ENCODE results near the gene KCNN4.

Gene KCNN4

DNA sequence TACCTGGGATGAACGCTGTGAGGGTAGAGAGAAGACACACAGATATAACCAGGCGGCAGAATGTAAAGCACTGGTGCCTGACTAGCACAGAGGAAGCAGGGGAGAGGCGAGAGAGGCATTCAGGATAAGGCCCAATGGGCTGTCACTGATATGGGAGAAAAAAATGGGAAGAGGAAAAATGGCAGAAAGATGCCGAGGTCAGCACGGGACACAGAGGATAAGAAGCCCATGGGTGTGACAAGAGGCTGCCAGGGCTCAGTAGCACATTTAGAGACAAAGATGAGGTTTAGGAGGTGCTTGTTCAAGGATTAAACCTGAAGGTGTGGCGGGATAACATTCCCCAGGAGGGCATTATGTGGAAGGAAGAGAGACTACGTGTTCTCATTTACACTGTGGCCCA is 31.6 kb downstream of the KCNN4 start:
- H3K27ac ChIP-seq = no peak overlapping the region

GRCh38 chr19:43748685-43749084 is 32.1 kb downstream of the KCNN4 start:
- H3K27ac ChIP-seq = no peak overlapping the region

More for the DNA sequence above, 31.6 kb downstream of the KCNN4 start:
- no peak for TF ChIP-seq ZFX (IDR thresholded peaks at IDR 0.05; ENCODE audit: borderline replicate concordance)
- TF ChIP-seq, protein P1, sequence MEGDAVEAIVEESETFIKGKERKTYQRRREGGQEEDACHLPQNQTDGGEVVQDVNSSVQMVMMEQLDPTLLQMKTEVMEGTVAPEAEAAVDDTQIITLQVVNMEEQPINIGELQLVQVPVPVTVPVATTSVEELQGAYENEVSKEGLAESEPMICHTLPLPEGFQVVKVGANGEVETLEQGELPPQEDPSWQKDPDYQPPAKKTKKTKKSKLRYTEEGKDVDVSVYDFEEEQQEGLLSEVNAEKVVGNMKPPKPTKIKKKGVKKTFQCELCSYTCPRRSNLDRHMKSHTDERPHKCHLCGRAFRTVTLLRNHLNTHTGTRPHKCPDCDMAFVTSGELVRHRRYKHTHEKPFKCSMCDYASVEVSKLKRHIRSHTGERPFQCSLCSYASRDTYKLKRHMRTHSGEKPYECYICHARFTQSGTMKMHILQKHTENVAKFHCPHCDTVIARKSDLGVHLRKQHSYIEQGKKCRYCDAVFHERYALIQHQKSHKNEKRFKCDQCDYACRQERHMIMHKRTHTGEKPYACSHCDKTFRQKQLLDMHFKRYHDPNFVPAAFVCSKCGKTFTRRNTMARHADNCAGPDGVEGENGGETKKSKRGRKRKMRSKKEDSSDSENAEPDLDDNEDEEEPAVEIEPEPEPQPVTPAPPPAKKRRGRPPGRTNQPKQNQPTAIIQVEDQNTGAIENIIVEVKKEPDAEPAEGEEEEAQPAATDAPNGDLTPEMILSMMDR (IDR thresholded peaks at IDR 0.05) = no peak

DNA sequence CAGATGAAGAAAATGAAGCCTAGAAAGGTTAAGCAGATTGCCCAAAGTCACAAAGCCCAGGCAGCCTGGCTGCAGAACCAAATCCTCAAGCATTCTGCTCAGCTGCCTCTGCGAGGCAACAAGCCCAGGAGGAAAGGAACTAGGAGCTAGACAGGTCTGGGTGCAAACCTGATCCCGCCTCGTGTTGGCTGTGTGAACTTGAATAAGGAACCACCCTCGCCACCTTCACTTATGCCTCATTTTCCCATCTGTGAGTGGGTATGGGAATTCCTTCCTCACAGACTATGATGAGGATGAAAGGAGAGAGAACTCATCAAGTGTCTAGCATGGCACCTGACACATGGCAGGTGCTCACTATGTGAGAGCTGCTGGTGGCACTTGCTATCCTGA is 32.6 kb downstream of the KCNN4 start:
- TF ChIP-seq, protein P1 (IDR thresholded peaks at IDR 0.05) = no peak
- TF ChIP-seq ZFX (IDR thresholded peaks at IDR 0.05; ENCODE audit: borderline replicate concordance) = no peak
- no peak overlapping the region for H3K27ac ChIP-seq

More at GRCh38 chr19:43748685-43749084, 32.1 kb downstream of the KCNN4 start:
- TF ChIP-seq ZFX (IDR thresholded peaks at IDR 0.05; ENCODE audit: borderline replicate concordance) = no peak
- TF ChIP-seq, protein P1 (IDR thresholded peaks at IDR 0.05) = no peak

DNA sequence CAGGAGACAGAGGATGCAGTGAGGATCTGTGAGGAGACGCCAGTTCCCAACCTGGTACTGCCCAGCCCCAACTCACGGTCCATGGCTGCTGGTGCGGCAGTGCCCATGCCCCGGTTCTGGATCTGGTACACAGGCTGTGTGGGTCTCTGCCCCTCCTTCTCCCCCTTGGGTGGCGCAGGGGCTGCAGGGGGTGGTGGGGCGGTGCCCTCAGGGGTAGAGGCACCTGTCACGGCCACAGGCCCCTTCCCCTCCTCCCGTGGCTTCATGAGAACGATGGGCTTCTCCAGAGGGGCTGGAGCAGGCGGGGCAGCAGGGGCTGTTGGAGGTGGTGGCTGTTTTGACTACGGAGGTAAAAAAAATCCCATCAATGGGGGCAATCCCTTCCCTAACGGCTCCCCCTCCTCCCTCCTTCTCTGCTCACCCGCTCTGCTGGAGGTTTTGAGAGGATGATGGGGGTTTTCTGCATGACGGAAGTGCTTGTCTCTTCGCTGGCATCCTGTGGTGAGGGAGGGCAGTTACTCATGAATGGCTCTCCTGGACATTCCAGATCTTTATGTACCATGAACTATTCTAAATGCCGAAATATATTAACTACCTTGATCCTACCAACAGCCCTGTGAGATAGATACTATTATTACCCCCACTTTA is 33.1 kb downstream of the KCNN4 start:
- no peak overlapping the region for H3K27ac ChIP-seq
- TF ChIP-seq, protein P1 (IDR thresholded peaks at IDR 0.05) = no peak
- no peak for TF ChIP-seq ZFX (IDR thresholded peaks at IDR 0.05; ENCODE audit: borderline replicate concordance)

GRCh38 chr19:43743059-43743458 is 37.7 kb downstream of the KCNN4 start:
- no peak overlapping the region for H3K27ac ChIP-seq
- TF ChIP-seq, protein P1 (IDR thresholded peaks at IDR 0.05) = no peak
- no peak for TF ChIP-seq ZFX (IDR thresholded peaks at IDR 0.05; ENCODE audit: borderline replicate concordance)

- peak overlapping the region; percentile 79 for H3K27ac ChIP-seq
- TF ChIP-seq, protein P1 (IDR thresholded peaks at IDR 0.05) = no peak
- no peak for TF ChIP-seq ZFX (IDR thresholded peaks at IDR 0.05; ENCODE audit: borderline replicate concordance)
These were observed 39.5 kb downstream of the KCNN4 start for GRCh38 chr19:43741075-43741825.

All from 22Rv1 (cell line).